ENCODE results near the gene RCVRN. TPM values are rescaled to one million over a fixed set of nuclear protein-coding genes. Genes with fewer than 3 reads are reported as not detected.

RCVRN gene
- total and polyA plus RNA-seq, 9 of the 15 experiments (the other 6 are each of a cell fraction or from before 2014, with no cell fraction given): not detected

GRCh38 chr17:9940841-9941240 lies 35.8 kb upstream of the RCVRN start:
- no peak for FAIRE-seq
- peaks cover 0 to 4% of the 10 kb centered on the region in 2 experiments; a peak in 1 of 5 replicates for H3K27me3 ChIP-seq (ENCODE audit: control insufficient read depth in 2 of 2, insufficient read depth in 2 of 2, low read length in 2 of 2)
- H3K36me3 ChIP-seq (ENCODE audit: control insufficient read depth, insufficient read depth, low read length): no peaks in the 10 kb centered on the region
- intact Hi-C loops (cut with micrococcal nuclease): no loop called here
- TF ChIP-seq, protein P1, sequence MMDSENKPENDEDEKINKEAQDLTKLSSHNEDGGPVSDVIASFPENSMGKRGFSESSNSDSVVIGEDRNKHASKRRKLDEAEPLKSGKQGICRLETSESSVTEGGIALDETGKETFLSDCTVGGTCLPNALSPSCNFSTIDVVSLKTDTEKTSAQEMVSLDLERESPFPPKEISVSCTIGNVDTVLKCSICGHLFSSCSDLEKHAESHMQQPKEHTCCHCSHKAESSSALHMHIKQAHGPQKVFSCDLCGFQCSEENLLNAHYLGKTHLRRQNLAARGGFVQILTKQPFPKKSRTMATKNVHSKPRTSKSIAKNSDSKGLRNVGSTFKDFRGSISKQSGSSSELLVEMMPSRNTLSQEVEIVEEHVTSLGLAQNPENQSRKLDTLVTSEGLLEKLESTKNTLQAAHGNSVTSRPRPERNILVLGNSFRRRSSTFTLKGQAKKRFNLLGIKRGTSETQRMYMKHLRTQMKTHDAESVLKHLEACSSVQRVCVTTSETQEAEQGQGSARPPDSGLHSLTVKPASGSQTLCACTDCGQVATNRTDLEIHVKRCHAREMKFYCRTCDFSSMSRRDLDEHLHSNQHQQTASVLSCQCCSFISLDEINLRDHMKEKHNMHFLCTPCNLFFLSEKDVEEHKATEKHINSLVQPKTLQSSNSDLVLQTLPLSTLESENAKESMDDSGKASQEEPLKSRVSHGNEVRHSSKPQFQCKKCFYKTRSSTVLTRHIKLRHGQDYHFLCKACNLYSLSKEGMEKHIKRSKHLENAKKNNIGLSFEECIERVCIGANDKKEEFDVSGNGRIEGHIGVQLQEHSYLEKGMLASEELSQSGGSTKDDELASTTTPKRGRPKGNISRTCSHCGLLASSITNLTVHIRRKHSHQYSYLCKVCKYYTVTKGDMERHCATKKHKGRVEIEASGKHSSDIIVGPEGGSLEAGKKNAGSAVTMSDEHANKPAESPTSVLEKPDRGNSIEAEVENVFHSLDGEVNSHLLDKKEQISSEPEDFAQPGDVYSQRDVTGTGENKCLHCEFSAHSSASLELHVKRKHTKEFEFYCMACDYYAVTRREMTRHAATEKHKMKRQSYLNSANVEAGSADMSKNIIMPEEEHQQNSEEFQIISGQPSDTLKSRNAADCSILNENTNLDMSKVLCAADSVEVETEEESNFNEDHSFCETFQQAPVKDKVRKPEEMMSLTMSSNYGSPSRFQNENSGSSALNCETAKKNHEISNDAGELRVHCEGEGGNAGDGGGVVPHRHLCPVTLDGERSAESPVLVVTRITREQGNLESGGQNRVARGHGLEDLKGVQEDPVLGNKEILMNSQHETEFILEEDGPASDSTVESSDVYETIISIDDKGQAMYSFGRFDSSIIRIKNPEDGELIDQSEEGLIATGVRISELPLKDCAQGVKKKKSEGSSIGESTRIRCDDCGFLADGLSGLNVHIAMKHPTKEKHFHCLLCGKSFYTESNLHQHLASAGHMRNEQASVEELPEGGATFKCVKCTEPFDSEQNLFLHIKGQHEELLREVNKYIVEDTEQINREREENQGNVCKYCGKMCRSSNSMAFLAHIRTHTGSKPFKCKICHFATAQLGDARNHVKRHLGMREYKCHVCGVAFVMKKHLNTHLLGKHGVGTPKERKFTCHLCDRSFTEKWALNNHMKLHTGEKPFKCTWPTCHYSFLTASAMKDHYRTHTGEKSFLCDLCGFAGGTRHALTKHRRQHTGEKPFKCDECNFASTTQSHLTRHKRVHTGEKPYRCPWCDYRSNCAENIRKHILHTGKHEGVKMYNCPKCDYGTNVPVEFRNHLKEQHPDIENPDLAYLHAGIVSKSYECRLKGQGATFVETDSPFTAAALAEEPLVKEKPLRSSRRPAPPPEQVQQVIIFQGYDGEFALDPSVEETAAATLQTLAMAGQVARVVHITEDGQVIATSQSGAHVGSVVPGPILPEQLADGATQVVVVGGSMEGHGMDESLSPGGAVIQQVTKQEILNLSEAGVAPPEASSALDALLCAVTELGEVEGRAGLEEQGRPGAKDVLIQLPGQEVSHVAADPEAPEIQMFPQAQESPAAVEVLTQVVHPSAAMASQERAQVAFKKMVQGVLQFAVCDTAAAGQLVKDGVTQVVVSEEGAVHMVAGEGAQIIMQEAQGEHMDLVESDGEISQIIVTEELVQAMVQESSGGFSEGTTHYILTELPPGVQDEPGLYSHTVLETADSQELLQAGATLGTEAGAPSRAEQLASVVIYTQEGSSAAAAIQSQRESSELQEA (IDR thresholded peaks at IDR 0.05; ENCODE audit: low read depth): no peak
- no peak for TF ChIP-seq ZNF23 (CRISPR knock-in tag; IDR thresholded peaks at IDR 0.05)
- TF ChIP-seq KAT8 (IDR thresholded peaks at IDR 0.05; ENCODE audit: low read depth): no peak
- no peak for TF ChIP-seq FOXJ2 (tag; IDR thresholded peaks at IDR 0.05)
- no peak for TF ChIP-seq ZNF232 (CRISPR knock-in tag; IDR thresholded peaks at IDR 0.05)
- no peak for TF ChIP-seq ZNF263 (CRISPR knock-in tag; IDR thresholded peaks at IDR 0.05; ENCODE audit: borderline replicate concordance)
- TF ChIP-seq CXXC5 (CRISPR knock-in tag; IDR thresholded peaks at IDR 0.05): no peak
- no peak for TF ChIP-seq ZBTB8A (IDR thresholded peaks at IDR 0.05; ENCODE audit: partially characterized antibody)
- no peak for TF ChIP-seq BRCA1 (IDR thresholded peaks at IDR 0.05)
- TF ChIP-seq BRCA1 (CRISPR knock-in tag; IDR thresholded peaks at IDR 0.05): no peak
- no peak overlapping the region for H3K27ac ChIP-seq (ENCODE audit: extremely low read depth, low read depth, low read length)
- no peak overlapping the region for H3K9ac ChIP-seq (ENCODE audit: insufficient read depth in 1 of 2, low read depth in 2 of 2, low read length in 2 of 2)
- CTCF ChIA-PET (ENCODE audit: low intra/inter-chr PET ratio): no interaction called here
- BruUV-seq (replicated peaks): no TSS peak
- DNase-seq (ENCODE audit: extremely low read depth in 1 of 4, low spot score in 3 of 4): no peak
- H3K4me1 ChIP-seq (replicated peaks in 1 of 2; ENCODE audit: control insufficient read depth in 2 of 2, insufficient read depth in 2 of 2, low read length in 2 of 2): no peaks in the 10 kb centered on the region
- in situ Hi-C loops (cut with MboI): no loop called here
- 0% methylated on average over 9 of the region's 9 CpGs for WGBS (ENCODE audit: insufficient coverage, low coverage, missing lambda C conversion rate)
- ATAC-seq: no peak
- H3K9me1 ChIP-seq (ENCODE audit: control insufficient read depth, insufficient read depth, low read length): no peaks in the 10 kb centered on the region
- H3K4me2 ChIP-seq (ENCODE audit: insufficient read depth, low read length): no peak overlapping the region
- H2AFZ ChIP-seq (ENCODE audit: low read depth, low read length): no peak overlapping the region
- no peaks in the 10 kb centered on the region for H3K79me2 ChIP-seq (ENCODE audit: control insufficient read depth, insufficient read depth, low read length)
- POLR2A ChIA-PET: no interaction called here
- no peaks in the 10 kb centered on the region for H3K9me3 ChIP-seq (replicated peaks; ENCODE audit: control insufficient read depth, insufficient read depth, low read depth, low read length)
- no peak overlapping the region for H3K4me3 ChIP-seq
- no peaks in the 10 kb centered on the region for H4K20me1 ChIP-seq (replicated peaks; ENCODE audit: control insufficient read depth, insufficient read depth, low read length)

Data from K562 (cell line).